Activated naive CD8-positive, alpha-beta T cell (primary cell): ENCODE data around the gene TNS1.

Experiments used
- H3K27ac Mint-ChIP-seq: one replicate; pipeline ENCODE4 v1.8.0; 2021; ENCODE audit warnings: mixed read lengths
- H3K27me3 Mint-ChIP-seq: one replicate; pipeline ENCODE4 v1.8.0; 2021; ENCODE audit warnings: mixed read lengths
- H3K36me3 Mint-ChIP-seq: one replicate; pipeline ENCODE4 v1.8.0; 2021; ENCODE audit warnings: mixed read lengths
- H3K4me1 Mint-ChIP-seq: one replicate; pipeline ENCODE4 v1.8.0; 2021; ENCODE audit warnings: low read depth, mixed read lengths
- H3K4me3 Mint-ChIP-seq: one replicate; pipeline ENCODE4 v1.8.0; 2021; ENCODE audit warnings: mild to moderate bottlenecking, mixed read lengths
- H3K9me3 Mint-ChIP-seq: one replicate; pipeline ENCODE4 v1.8.0; 2021; ENCODE audit warnings: low read depth, mixed read lengths

TNS1 gene

GRCh38 chr2:217937446-217937845, 65.3 kb downstream of the TNS1 start:
- Mint-ChIP-seq H3K9me3 (no peaks in the 10 kb centered on the region), H3K27me3 (peaks cover 6% of the 10 kb centered on the region), H3K4me1 (no peaks in the 10 kb centered on the region), H3K36me3 (no peaks in the 10 kb centered on the region), H3K4me3 (no peak overlapping the region), H3K27ac (no peak overlapping the region)

- Mint-ChIP-seq H3K4me3 (no peak overlapping the region), H3K4me1 (no peaks in the 10 kb centered on the region), H3K27ac (no peak overlapping the region), H3K36me3 (no peaks in the 10 kb centered on the region), H3K27me3 (peaks cover 6% of the 10 kb centered on the region), H3K9me3 (no peaks in the 10 kb centered on the region)
Measured at GRCh38 chr2:217936952-217937351, 65.8 kb downstream of the TNS1 start.

DNA sequence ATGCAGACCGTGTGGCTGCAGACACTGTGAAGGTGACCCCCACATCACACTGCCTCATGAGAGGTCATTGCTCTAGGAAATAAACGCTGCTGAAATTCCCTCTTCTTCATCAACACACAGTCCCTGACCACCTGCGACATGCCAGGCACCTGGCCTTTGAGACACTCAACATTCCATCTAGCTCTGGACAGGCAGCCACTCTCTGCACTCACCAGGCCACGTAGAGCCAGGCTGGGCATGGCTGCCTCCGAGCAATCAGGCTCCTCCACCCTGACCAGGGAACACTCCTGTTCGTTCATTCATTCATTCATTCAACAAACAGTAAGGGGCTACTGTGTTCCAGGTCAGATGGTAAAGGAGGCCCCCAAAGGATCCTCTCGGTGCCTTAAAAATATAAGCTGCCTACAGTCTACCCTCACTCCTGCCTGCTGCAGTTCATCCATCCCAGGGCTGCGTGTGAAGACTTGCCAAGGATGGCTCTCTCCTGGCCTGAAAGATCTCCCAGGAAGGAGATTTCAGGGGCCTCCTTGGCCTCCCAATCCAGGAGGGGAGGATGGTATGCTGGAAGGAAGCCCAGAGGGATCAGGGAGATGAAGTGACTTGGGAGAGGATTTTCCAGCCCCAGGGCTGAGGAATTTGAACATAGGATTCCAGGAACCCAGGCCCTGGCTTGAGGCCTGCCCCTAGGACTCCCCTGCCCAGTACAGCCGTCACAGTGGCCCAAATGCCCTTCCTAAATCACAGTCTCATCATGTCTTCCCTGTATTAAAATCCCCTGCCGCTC, 66.7 kb downstream of the TNS1 start:
- H3K4me1 Mint-ChIP-seq, result no peaks in the 10 kb centered on the region
- no peak overlapping the region for H3K4me3 Mint-ChIP-seq
- H3K9me3 Mint-ChIP-seq, result no peaks in the 10 kb centered on the region
- H3K27me3 Mint-ChIP-seq, result peaks cover 3% of the 10 kb centered on the region
- no peaks in the 10 kb centered on the region for H3K36me3 Mint-ChIP-seq
- H3K27ac Mint-ChIP-seq, result no peak overlapping the region

GRCh38 chr2:217935235-217935879, 67.4 kb downstream of the TNS1 start:
- H3K4me3 Mint-ChIP-seq, result no peak overlapping the region
- no peaks in the 10 kb centered on the region for H3K9me3 Mint-ChIP-seq
- H3K4me1 Mint-ChIP-seq, result no peaks in the 10 kb centered on the region
- H3K36me3 Mint-ChIP-seq, result no peaks in the 10 kb centered on the region
- H3K27me3 Mint-ChIP-seq, result peaks cover 2% of the 10 kb centered on the region
- no peak overlapping the region for H3K27ac Mint-ChIP-seq

GRCh38 chr2:217934321-217935131, 68.3 kb downstream of the TNS1 start:
- Mint-ChIP-seq H3K4me3 (no peak overlapping the region), H3K27ac (no peak overlapping the region), H3K36me3 (no peaks in the 10 kb centered on the region), H3K4me1 (no peaks in the 10 kb centered on the region), H3K27me3 (no peaks in the 10 kb centered on the region), H3K9me3 (no peaks in the 10 kb centered on the region)

GRCh38 chr2:217933617-217933993, 69.2 kb downstream of the TNS1 start:
- Mint-ChIP-seq H3K27ac (no peak overlapping the region), H3K9me3 (no peaks in the 10 kb centered on the region), H3K36me3 (no peaks in the 10 kb centered on the region), H3K4me1 (no peaks in the 10 kb centered on the region), H3K4me3 (no peak overlapping the region), H3K27me3 (no peaks in the 10 kb centered on the region)

- Mint-ChIP-seq H3K4me3 (no peak overlapping the region), H3K27me3 (no peaks in the 10 kb centered on the region), H3K4me1 (no peaks in the 10 kb centered on the region), H3K9me3 (no peaks in the 10 kb centered on the region), H3K27ac (no peak overlapping the region), H3K36me3 (no peaks in the 10 kb centered on the region)
Measured at GRCh38 chr2:217932803-217933616, 69.8 kb downstream of the TNS1 start.

GRCh38 chr2:217931846-217932560, 70.8 kb downstream of the TNS1 start:
- Mint-ChIP-seq H3K27ac (no peak overlapping the region), H3K9me3 (no peaks in the 10 kb centered on the region), H3K36me3 (no peaks in the 10 kb centered on the region), H3K27me3 (no peaks in the 10 kb centered on the region), H3K4me3 (no peak overlapping the region), H3K4me1 (no peaks in the 10 kb centered on the region)

- H3K4me1 Mint-ChIP-seq, result no peaks in the 10 kb centered on the region
Measured at GRCh38 chr2:217930761-217931563, 71.8 kb downstream of the TNS1 start.

GRCh38 chr2:217929757-217930707, 72.8 kb downstream of the TNS1 start:
- Mint-ChIP-seq H3K4me3 (no peak overlapping the region), H3K27me3 (no peaks in the 10 kb centered on the region), H3K36me3 (no peaks in the 10 kb centered on the region), H3K27ac (no peak overlapping the region), H3K4me1 (no peaks in the 10 kb centered on the region), H3K9me3 (no peaks in the 10 kb centered on the region)

More at GRCh38 chr2:217930761-217931563, 71.8 kb downstream of the TNS1 start:
- Mint-ChIP-seq H3K36me3 (no peaks in the 10 kb centered on the region), H3K4me3 (no peak overlapping the region), H3K27me3 (no peaks in the 10 kb centered on the region), H3K9me3 (no peaks in the 10 kb centered on the region), H3K27ac (no peak overlapping the region)

GRCh38 chr2:217929272-217929671, 73.5 kb downstream of the TNS1 start:
- H3K27ac Mint-ChIP-seq, result no peak overlapping the region
- no peak overlapping the region for H3K4me3 Mint-ChIP-seq
- no peaks in the 10 kb centered on the region for H3K36me3 Mint-ChIP-seq
- H3K9me3 Mint-ChIP-seq, result no peaks in the 10 kb centered on the region
- no peaks in the 10 kb centered on the region for H3K4me1 Mint-ChIP-seq
- H3K27me3 Mint-ChIP-seq, result no peaks in the 10 kb centered on the region

GRCh38 chr2:217928324-217929181, 74.2 kb downstream of the TNS1 start:
- H3K36me3 Mint-ChIP-seq, result no peaks in the 10 kb centered on the region
- no peak overlapping the region for H3K27ac Mint-ChIP-seq
- no peaks in the 10 kb centered on the region for H3K4me1 Mint-ChIP-seq
- H3K4me3 Mint-ChIP-seq, result no peak overlapping the region
- no peaks in the 10 kb centered on the region for H3K27me3 Mint-ChIP-seq
- no peaks in the 10 kb centered on the region for H3K9me3 Mint-ChIP-seq
